Mesothelial cell of epicardium (in vitro differentiated cells): ENCODE measurements around the gene PLEKHA3. TPM values are rescaled to one million over a fixed set of nuclear protein-coding genes. Genes with fewer than 3 reads are reported as not detected.
"Not testable (repeated sequence)": the region's sequence is repeated elsewhere in the genome, so short reads cannot be mapped to it uniquely, and the experiment has no call there.

Experiments
- DNase-seq, 2 experiments: peaks; one replicate each; pipeline ENCODE4 v3.0.0; 2021; ENCODE audit warnings: low spot score in 2 of 2; ENCODE audit not compliant: unreplicated experiment in 2 of 2
- H3K27ac Mint-ChIP-seq: 2 replicates; pipeline ENCODE4 v1.8.0; 2021; ENCODE audit warnings: mixed read lengths
- H3K27me3 Mint-ChIP-seq: 2 replicates; pipeline ENCODE4 v1.8.0; 2021; ENCODE audit warnings: low read depth, mixed read lengths
- H3K36me3 Mint-ChIP-seq: 2 replicates; pipeline ENCODE4 v1.8.0; 2021; ENCODE audit warnings: mixed read lengths
- H3K4me1 Mint-ChIP-seq: 2 replicates; pipeline ENCODE4 v1.8.0; 2021; ENCODE audit warnings: mixed read lengths
- H3K4me3 Mint-ChIP-seq: 2 replicates; pipeline ENCODE4 v1.8.0; 2021; ENCODE audit warnings: mild to moderate bottlenecking, moderate library complexity, mixed read lengths
- H3K9me3 Mint-ChIP-seq: 2 replicates; pipeline ENCODE4 v1.8.0; 2021; ENCODE audit warnings: mixed read lengths
- CTCF ChIP-seq: fragments of 200-600 bp; sonication (generic); IDR thresholded peaks from one replicate; pipeline ENCODE4 v1.5.0; 2021; ENCODE audit warnings: antibody characterized with exemption; ENCODE audit not compliant: unreplicated experiment
- total RNA-seq: library from RNA; stranded (reverse); gene quantifications from 3 replicates; pipeline ENCODE4 v1.2.1, GENCODE V29; 2021

The PLEKHA3 gene
- total RNA-seq, 1 donor from 2014 or later, result 28.9 TPM

- H3K36me3 Mint-ChIP-seq, result peaks cover 7% of the 10 kb centered on the region
- TF ChIP-seq CTCF, result no peak
- no peak overlapping the region for H3K27ac Mint-ChIP-seq
- no peaks in the 10 kb centered on the region for H3K9me3 Mint-ChIP-seq
- no peak overlapping the region for H3K4me3 Mint-ChIP-seq
- no peaks in the 10 kb centered on the region for H3K27me3 Mint-ChIP-seq
- no peaks in the 10 kb centered on the region for H3K4me1 Mint-ChIP-seq
- DNase-seq, result no peak
Measured at GRCh38 chr2:178517496-178517895, 37.2 kb downstream of the PLEKHA3 start.

DNA sequence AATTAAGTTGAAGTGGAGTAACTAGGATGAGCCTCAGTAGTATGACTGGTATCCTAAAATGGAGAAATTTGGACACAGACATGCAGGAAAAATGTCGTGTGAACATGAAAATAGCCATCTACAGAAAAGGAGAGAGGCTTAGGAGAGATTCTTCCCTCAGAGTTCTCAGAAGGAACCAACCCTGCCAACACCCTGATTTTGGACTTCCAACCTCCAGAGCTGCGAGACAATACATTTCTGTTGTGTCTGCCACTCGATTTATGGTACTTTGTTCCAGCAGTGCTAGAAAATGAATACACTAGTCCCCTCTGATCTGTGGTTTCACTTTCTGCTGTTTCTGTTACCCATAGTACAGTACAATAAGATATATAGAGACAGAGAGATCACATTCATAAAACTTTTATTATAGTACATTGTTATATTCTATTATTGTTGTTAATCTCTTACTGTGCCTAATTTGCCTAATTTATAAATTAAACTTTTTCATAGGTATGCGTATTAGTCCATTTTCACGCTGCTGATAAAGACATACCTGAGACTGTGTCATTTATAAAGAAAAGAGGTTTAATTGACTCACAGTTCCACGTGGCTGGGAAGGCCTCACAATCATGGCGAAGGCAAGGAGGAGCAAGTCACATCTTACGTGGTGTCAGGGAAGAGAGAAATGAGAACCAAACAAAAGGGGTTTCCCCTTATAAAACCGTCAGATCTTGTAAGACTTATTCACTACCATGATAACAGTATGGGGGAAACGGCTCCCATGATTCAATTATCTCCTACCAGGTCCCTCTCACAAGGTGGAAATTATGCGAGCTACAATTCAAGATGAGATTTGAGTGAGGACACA is 41.3 kb downstream of the PLEKHA3 start:
- DNase-seq, result no peak
- Mint-ChIP-seq H3K27me3 (no peaks in the 10 kb centered on the region), H3K4me1 (peaks cover 13% of the 10 kb centered on the region), H3K36me3 (peaks cover 4% of the 10 kb centered on the region), H3K27ac (no peak overlapping the region), H3K4me3 (peak overlapping the region; percentile 16), H3K9me3 (no peaks in the 10 kb centered on the region)
- no peak for TF ChIP-seq CTCF

DNA sequence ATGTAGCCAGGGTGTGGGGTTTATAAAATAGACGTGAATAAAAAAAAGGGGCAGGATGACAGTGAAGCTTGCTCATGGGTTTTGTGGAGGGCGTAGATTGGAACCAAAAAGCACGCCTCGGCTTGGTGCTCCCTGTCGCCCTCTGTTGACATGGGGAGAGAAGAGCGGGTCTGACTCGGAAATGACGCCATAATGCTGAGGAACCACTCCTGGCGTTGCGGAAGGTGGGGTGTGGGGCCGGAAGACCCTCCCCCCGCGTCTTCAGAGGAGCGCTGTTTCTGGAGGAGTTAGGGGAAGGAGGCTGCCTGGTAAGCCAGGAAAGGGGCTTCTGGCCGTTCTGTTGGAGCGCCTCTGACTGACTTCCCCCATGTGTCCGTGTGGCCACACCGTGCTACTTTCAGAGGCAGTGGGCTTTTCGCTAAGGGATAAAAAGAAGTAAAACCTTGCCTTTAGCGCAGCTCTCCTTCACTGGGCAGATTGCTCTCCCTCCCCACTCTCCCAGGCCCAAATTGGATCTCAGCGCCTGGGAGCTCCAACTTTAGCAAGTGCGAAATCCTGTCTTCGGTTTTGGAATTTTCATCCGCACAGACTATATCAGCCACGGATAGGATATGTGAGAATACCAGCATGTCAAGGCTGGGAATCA is 42.8 kb downstream of the PLEKHA3 start:
- Mint-ChIP-seq H3K36me3 (peaks cover 4% of the 10 kb centered on the region), H3K4me3 (peak overlapping the region; percentile 96), H3K27ac (peak overlapping the region; percentile 96), H3K9me3 (no peaks in the 10 kb centered on the region), H3K27me3 (no peaks in the 10 kb centered on the region), H3K4me1 (peaks cover 13% of the 10 kb centered on the region)
- DNase-seq, result peak; percentile 64 to 85
- TF ChIP-seq CTCF, result peak; percentile 57

GRCh38 chr2:178523596-178524134 is 43.4 kb downstream of the PLEKHA3 start:
- peak overlapping the region; percentile 96 for H3K4me3 Mint-ChIP-seq
- no peaks in the 10 kb centered on the region for H3K27me3 Mint-ChIP-seq
- H3K36me3 Mint-ChIP-seq, result peaks cover 6% of the 10 kb centered on the region
- H3K4me1 Mint-ChIP-seq, result peaks cover 13% of the 10 kb centered on the region
- peak overlapping the region; percentile 96 for H3K27ac Mint-ChIP-seq
- H3K9me3 Mint-ChIP-seq, result no peaks in the 10 kb centered on the region
- no peak for TF ChIP-seq CTCF
- DNase-seq, result no peak

DNA sequence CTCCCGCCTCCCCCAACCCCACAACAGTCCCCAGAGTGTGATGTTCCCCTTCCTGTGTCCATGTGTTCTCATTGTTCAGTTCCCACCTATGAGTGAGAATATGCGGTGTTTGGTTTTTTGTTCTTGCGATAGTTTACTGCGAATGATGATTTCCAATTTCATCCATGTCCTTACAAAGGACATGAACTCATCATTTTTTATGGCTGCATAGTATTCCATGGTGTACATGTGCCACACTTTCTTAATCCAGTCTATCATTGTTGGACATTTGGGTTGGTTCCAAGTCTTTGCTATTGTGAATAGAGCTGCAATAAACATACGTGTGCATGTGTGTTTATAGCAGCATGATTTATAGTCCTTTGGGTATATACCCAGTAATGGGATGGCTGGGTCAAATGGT is 44.8 kb downstream of the PLEKHA3 start:
- H3K9me3 Mint-ChIP-seq, H3K4me3 Mint-ChIP-seq, H3K36me3 Mint-ChIP-seq, H3K27me3 Mint-ChIP-seq, H3K27ac Mint-ChIP-seq, DNase-seq: not testable (repeated sequence)
- H3K4me1 Mint-ChIP-seq, result peaks cover 13% of the 10 kb centered on the region

DNA sequence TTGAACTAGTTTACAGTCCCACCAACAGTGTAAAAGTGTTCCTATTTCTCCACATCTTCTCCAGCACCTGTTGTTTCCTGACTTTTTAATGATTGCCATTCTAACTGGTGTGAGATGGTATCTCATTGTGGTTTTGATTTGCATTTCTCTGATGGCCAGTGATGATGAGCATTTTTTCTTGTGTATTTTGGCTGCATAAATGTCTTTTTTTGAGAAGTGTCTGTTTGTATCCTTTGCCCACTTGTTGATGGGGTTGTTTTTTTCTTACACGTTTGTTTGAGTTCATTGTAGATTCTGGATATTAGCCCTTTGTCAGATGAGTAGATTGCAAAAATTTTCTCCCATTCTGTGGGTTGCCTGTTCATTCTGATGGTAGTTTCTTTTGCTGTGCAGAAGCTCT is 45.2 kb downstream of the PLEKHA3 start:
- not testable (repeated sequence) for H3K27ac Mint-ChIP-seq, H3K36me3 Mint-ChIP-seq, H3K9me3 Mint-ChIP-seq, H3K27me3 Mint-ChIP-seq, DNase-seq
- Mint-ChIP-seq H3K4me3 (peak overlapping the region; percentile 20), H3K4me1 (peaks cover 13% of the 10 kb centered on the region)
